HepG2 (cell line): Measurements from ENCODE around the gene LRRC42. TPM values are rescaled to one million over a fixed set of nuclear protein-coding genes. Genes with fewer than 3 reads are reported as not detected.

Source experiments
- ATAC-seq: fragments of 200-7000 bp; cut with Tn5 transposase; 3 replicates; pipeline ENCODE4 v1.9.1; 2020; ENCODE audit warnings: mild to moderate bottlenecking, moderate library complexity
- BruUV-seq: library from RNA; stranded (reverse); fragments of 400-500 nt; replicated peaks from 2 replicates; lab custom pipeline; 2021; lab: Mats Ljungman, UMichigan
- CTCF ChIA-PET: fragments of 300-600 bp; formaldehyde crosslinking; extraction: SDS; loops from one replicate; lab custom pipeline; 2021; ENCODE audit warnings: low total read pairs, inconsistent platforms, low intra/inter-chr PET ratio; lab: Yijun Ruan, JAX
- POLR2A ChIA-PET: fragments of 350-600 bp; sonication (Branson Sonifier 250); formaldehyde crosslinking; loops from one replicate; lab custom pipeline; 2020; ENCODE audit warnings: antibody characterized with exemption, inconsistent platforms; lab: Yijun Ruan, JAX
- DNase-seq: peaks from one replicate; pipeline ENCODE4 v3.0.0-alpha.2; 2015; ENCODE audit warnings: low spot score
- FAIRE-seq: peaks from 3 replicates; lab custom pipeline; 2011; peaks lifted over from hg19 to GRCh38; lab: Jason Lieb, UNC
- H2AFZ ChIP-seq: one replicate; pipeline ENCODE4 v1.6.1; 2011; ENCODE audit warnings: low read length, inconsistent platforms
- H3K27ac ChIP-seq: fragments of 300-600 bp; 3 replicates; pipeline ENCODE4 v1.8.0; 2011; ENCODE audit warnings: mixed run types, mild to moderate bottlenecking, mixed read lengths, low read length, inconsistent platforms; ENCODE audit not compliant: insufficient read depth; ENCODE audit errors: extremely low read length
- H3K27me3 ChIP-seq, 2 experiments: fragments of 200-600 bp in 1 of 2; 2 replicates in 1 of 2; 3 replicates in 1 of 2; pipeline versions ENCODE4 v1.6.0 to v1.8.0; 2011; ENCODE audit warnings: low read length in 2 of 2, mild to moderate bottlenecking in 2 of 2, moderate library complexity in 2 of 2, inconsistent platforms in 1 of 2; ENCODE audit not compliant: insufficient read depth in 2 of 2, control insufficient read depth in 1 of 2
- H3K36me3 ChIP-seq, 2 experiments: fragments of 200-600 bp in 1 of 2; replicated peaks in 1 of 2; 2 replicates in 1 of 2; 3 replicates in 1 of 2; pipeline versions ENCODE4 v1.5.1 to v1.8.0; 2011; ENCODE audit warnings: low read length in 2 of 2, inconsistent platforms in 1 of 2; ENCODE audit not compliant: insufficient read depth in 2 of 2, control insufficient read depth in 1 of 2
- H3K4me1 ChIP-seq: 2 replicates; pipeline ENCODE4 v1.5.1; 2012; ENCODE audit warnings: low read length, inconsistent platforms; ENCODE audit not compliant: insufficient read depth
- H3K4me2 ChIP-seq: 2 replicates; pipeline ENCODE4 v1.6.0; 2011; ENCODE audit warnings: low read depth, low read length, inconsistent platforms
- H3K4me3 ChIP-seq, 3 experiments: fragments of 200-600 bp in 1 of 3; sonication (generic), shearing (Covaris generic) in 1 of 3; replicated peaks in 1 of 3; 2 replicates each; pipeline ENCODE4 v1.5.1; 2011 to 2016; ENCODE audit warnings: low read length in 3 of 3, inconsistent platforms in 2 of 3, low read depth in 2 of 3, mild to moderate bottlenecking in 2 of 3, control low read depth in 1 of 3, mixed read lengths in 1 of 3; ENCODE audit not compliant: insufficient read depth in 1 of 3
- H3K79me2 ChIP-seq: one replicate; pipeline ENCODE4 v1.6.1; 2011; ENCODE audit warnings: low read length, inconsistent platforms; ENCODE audit not compliant: insufficient read depth
- H3K9ac ChIP-seq: 2 replicates; pipeline ENCODE4 v1.6.0; 2011; ENCODE audit warnings: mild to moderate bottlenecking, low read depth, low read length, inconsistent platforms; ENCODE audit not compliant: insufficient read depth
- H3K9me3 ChIP-seq: 2 replicates; pipeline ENCODE4 v1.5.1; 2012; ENCODE audit warnings: mild to moderate bottlenecking, low read length
- H4K20me1 ChIP-seq: 2 replicates; pipeline ENCODE4 v1.6.0; 2011; ENCODE audit warnings: inconsistent platforms, mild to moderate bottlenecking, low read length, moderate library complexity; ENCODE audit not compliant: insufficient read depth
- BRCA1 ChIP-seq: sonication (generic); formaldehyde crosslinking; IDR thresholded peaks from 2 replicates; pipeline ENCODE4 v1.4.0; 2020; ENCODE audit warnings: missing genetic modification reagents
- FOXA1 ChIP-seq, 2 experiments: fragments of 450-650 bp in 1 of 2; sonication (generic) in 1 of 2; formaldehyde crosslinking in 1 of 2; IDR thresholded peaks; 2 replicates each; pipeline versions ENCODE4 v1.4.0 to v1.6.1; 2016 to 2020; ENCODE audit warnings: missing genetic modification reagents in 1 of 2
- FOXA3 ChIP-seq: IDR thresholded peaks from 2 replicates; pipeline ENCODE4 v1.6.1; 2016; ENCODE audit warnings: missing genetic modification reagents, missing compliant biosample characterization
- FOXP1 ChIP-seq, 2 experiments: fragments of 450-650 bp in 1 of 2; IDR thresholded peaks; 2 replicates each; pipeline ENCODE4 v1.6.1; 2017 to 2018; ENCODE audit warnings: antibody characterized with exemption in 1 of 2
- GABPA ChIP-seq, 2 experiments: IDR thresholded peaks; 2 replicates each; pipeline ENCODE4 v1.6.1; 2011 to 2016; ENCODE audit warnings: low read depth in 2 of 2, low read length in 1 of 2, missing biosample characterization in 1 of 2, missing genetic modification characterization in 1 of 2
- GATAD2A ChIP-seq: IDR thresholded peaks from 2 replicates; pipeline ENCODE4 v1.6.1; 2016
- MAX ChIP-seq: IDR thresholded peaks from 2 replicates; pipeline ENCODE4 v1.6.1; 2012; ENCODE audit warnings: inconsistent platforms
- MIXL1 ChIP-seq: IDR thresholded peaks from 2 replicates; pipeline ENCODE4 v1.6.1; 2016
- NCOA2 ChIP-seq: sonication (generic); formaldehyde crosslinking; IDR thresholded peaks from 2 replicates; pipeline ENCODE4 v1.8.0; 2022; ENCODE audit warnings: inconsistent platforms
- RCOR2 ChIP-seq: IDR thresholded peaks from 2 replicates; pipeline ENCODE4 v1.6.1; 2016; ENCODE audit warnings: missing biosample characterization, missing genetic modification reagents
- TFAP4 ChIP-seq: sonication (generic); IDR thresholded peaks from 2 replicates; pipeline ENCODE4 v1.6.1; 2016; ENCODE audit warnings: low read depth, borderline replicate concordance
- ZBTB14 ChIP-seq: sonication (generic); formaldehyde crosslinking; IDR thresholded peaks from 2 replicates; pipeline ENCODE4 v1.4.0; 2020; ENCODE audit warnings: missing genetic modification reagents
- ZNF333 ChIP-seq: sonication (generic); formaldehyde crosslinking; IDR thresholded peaks from 2 replicates; pipeline ENCODE4 v1.4.0; 2020; ENCODE audit warnings: mild to moderate bottlenecking, missing genetic modification reagents, borderline replicate concordance
- ZNF530 ChIP-seq: sonication (generic); formaldehyde crosslinking; IDR thresholded peaks from 2 replicates; pipeline ENCODE4 v1.5.0; 2020; ENCODE audit warnings: low read depth, mild to moderate bottlenecking, missing genetic modification reagents
- ZNF629 ChIP-seq: sonication (generic); formaldehyde crosslinking; conservative IDR thresholded peaks from 2 replicates; pipeline ENCODE4 v1.5.0; 2020; ENCODE audit warnings: missing genetic modification reagents
- ZZZ3 ChIP-seq: sonication (generic); formaldehyde crosslinking; IDR thresholded peaks from 2 replicates; pipeline ENCODE4 v1.4.0; 2020; ENCODE audit warnings: missing genetic modification reagents, mild to moderate bottlenecking, borderline replicate concordance
- WGBS: methylation state at CpG from one replicate; pipeline ENCODE4 v1.1.6; 2017; ENCODE audit warnings: low lambda C conversion rate; 5-methylcytosine and 5-hydroxymethylcytosine counted together
- in situ Hi-C: cut with HindIII; loops from 2 replicates; pipeline ENCODE4 v1.10.0; 2017; ENCODE audit warnings: low pct_unique_long_range_greater_than_20kb; ENCODE audit not compliant: extremely low pct_ligation_motif_present
- intact Hi-C: fragments of 100-400 bp; cut with micrococcal nuclease; formaldehyde crosslinking; loops from one replicate; pipeline ENCODE4 v1.10.0; 2022; ENCODE audit not compliant: unreplicated experiment
- polyA plus RNA-seq, 8 experiments: library from polyadenylated mRNA; depleted of rRNA in 3 of 8; stranded (reverse) in 7 of 8; unstranded in 1 of 8; fragments of >200 nt; fragmentation: Illumina TruSeq in 4 of 8; extraction: Trizol in 4 of 8; gene quantifications; 2 replicates each; pipeline versions ENCODE4 v1.2.1 to v1.2.3, GENCODE V29; 2011 to 2016; ENCODE audit warnings: low read depth in 4 of 8, missing spikeins in 1 of 8, mixed read lengths in 1 of 8; ENCODE audit not compliant: insufficient read depth in 1 of 8
- total RNA-seq, 5 experiments: library from RNA; depleted of rRNA; stranded (reverse); fragments of >200 nt; fragmentation: Illumina TruSeq; extraction: Trizol; gene quantifications; 2 replicates each; pipeline ENCODE4 v1.2.3, GENCODE V29; 2016; ENCODE audit warnings: low read depth in 1 of 5

The LRRC42 gene
- total and polyA plus RNA-seq, 2 of the 13 experiments (the other 11 are each of a cell fraction or from before 2014, with no cell fraction given) = 30.6 to 43.6 TPM

- intact Hi-C loops = no loop called here
- no peak overlapping the region for H3K9ac ChIP-seq
- no peak for FAIRE-seq
- TF ChIP-seq MAX = no peak
- no peak for TF ChIP-seq ZNF530 (CRISPR knock-in tag)
- peaks cover 11 to 62% of the 10 kb centered on the region in 2 experiments for H3K36me3 ChIP-seq
- ATAC-seq = no peak
- H2AFZ ChIP-seq = no peak overlapping the region
- no TSS peak for BruUV-seq
- no peaks in the 10 kb centered on the region for H3K27me3 ChIP-seq
- in situ Hi-C loops = no loop called here
- no peak overlapping the region for H3K4me2 ChIP-seq
- peaks cover 18% of the 10 kb centered on the region for H3K79me2 ChIP-seq
- WGBS = 93% methylated on average over 2 of the region's 2 CpGs
- ChIA-PET CTCF (no interaction called here), POLR2A (interaction anchor here (1.2 kb wide), 1 partner anchor 8 kb away, joined by 5 read pairs; the partner anchor contains the start of genes IFT25 and LRRC42)
- H3K4me1 ChIP-seq = peaks cover 43% of the 10 kb centered on the region
- DNase-seq = no peak
- no peaks in the 10 kb centered on the region for H4K20me1 ChIP-seq
- no peaks in the 10 kb centered on the region for H3K9me3 ChIP-seq
- H3K4me3 ChIP-seq = no peak overlapping the region
- no peak overlapping the region for H3K27ac ChIP-seq
Measured at GRCh38 chr1:53954128-53954527, 8.0 kb downstream of the LRRC42 start.

DNA sequence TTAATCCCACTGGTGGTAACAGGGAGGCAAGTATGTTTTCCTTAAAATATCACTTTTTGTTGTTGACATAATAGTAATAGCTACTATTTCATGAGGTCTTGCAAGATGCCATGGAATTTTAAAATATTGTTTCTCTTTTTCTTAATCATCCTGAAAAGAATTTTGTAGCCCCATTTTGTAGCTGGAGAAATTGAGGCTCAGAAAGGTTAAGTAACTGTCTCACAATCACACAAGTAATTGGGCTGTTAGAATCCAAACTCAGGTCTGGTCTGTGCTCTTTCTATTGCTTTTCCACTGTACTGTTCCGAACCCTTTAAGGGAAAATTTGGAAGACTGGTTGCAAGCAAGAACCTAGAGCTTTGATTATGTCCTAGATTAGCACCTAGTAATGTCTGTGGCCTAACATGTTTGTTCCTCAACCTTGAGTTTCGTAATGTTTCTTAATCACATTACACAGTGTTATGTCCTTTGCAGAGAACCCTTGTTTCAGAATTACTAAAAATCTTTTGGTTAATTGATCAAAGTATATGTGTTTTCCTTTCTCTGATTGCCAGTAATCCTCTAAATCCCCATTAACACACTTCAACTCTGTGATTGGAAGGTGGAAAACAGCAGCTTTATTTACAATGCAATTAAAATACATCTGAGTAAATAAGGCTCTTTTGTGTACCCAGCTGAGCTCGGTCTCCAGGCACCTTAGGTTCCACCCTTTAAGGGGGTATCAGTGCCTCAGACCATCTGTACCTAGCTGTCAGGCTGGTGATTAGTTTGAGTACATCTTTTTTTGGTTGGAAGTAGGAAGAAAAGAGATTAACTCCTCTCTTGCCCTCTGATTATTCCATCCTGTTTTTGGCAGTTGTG is 10.4 kb downstream of the LRRC42 start:
- Histone ChIP-seq H3K36me3 (peaks cover 12 to 74% of the 10 kb centered on the region in 2 experiments), H2AFZ (no peak overlapping the region), H3K9ac (no peak overlapping the region), H4K20me1 (no peaks in the 10 kb centered on the region), H3K27ac (peak overlapping the region; percentile 26), H3K79me2 (peaks cover 4% of the 10 kb centered on the region), H3K4me1 (peaks cover 20% of the 10 kb centered on the region), H3K27me3 (no peaks in the 10 kb centered on the region), H3K4me2 (no peak overlapping the region), H3K4me3 (no peak overlapping the region), H3K9me3 (no peaks in the 10 kb centered on the region)
- POLR2A ChIA-PET = interaction anchor here (1.0 to 1.5 kb wide), 2 partner anchors 9 to 11 kb away, joined by 3 to 7 read pairs; partner anchors contain the start of genes IFT25 and LRRC42
- in situ Hi-C loops = no loop called here
- BruUV-seq = no TSS peak
- WGBS = 55% methylated on average over 3 of the region's 3 CpGs
- CTCF ChIA-PET = interaction anchor here (1.2 kb wide), 1 partner anchor 78 kb away, joined by 3 read pairs; no protein-coding TSS in a partner anchor
- FAIRE-seq = peak; percentile 21
- ATAC-seq = no peak
- no peak for DNase-seq
- intact Hi-C loops = no loop called here
- TF ChIP-seq NCOA2 (CRISPR knock-in tag) = 0 out of 2 replicates have a peak, but pooled peaks have one; percentile 12
- TF ChIP-seq FOXA3 (CRISPR knock-in tag) = peak; percentile 82
- no peak for TF ChIP-seq ZZZ3
- TF ChIP-seq GABPA (IDR thresholded peaks at IDR 0.05; ENCODE audit: low read depth, low read length) = no peak
- no peak for TF ChIP-seq GABPA (CRISPR knock-in tag; IDR thresholded peaks at IDR 0.05; ENCODE audit: low read depth)
- TF ChIP-seq BRCA1 (CRISPR knock-in tag) = no peak
- 0 out of 2 replicates have a peak, but pooled peaks have one; percentile 29 for TF ChIP-seq MIXL1 (CRISPR knock-in tag)
- TF ChIP-seq FOXP1 (IDR thresholded peaks at IDR 0.05) = no peak
- TF ChIP-seq FOXP1 (CRISPR knock-in tag; IDR thresholded peaks at IDR 0.05) = peak; percentile 46
- no peak for TF ChIP-seq ZBTB14 (CRISPR knock-in tag)
- TF ChIP-seq FOXA1 (IDR thresholded peaks at IDR 0.05) = peak; percentile 61; the same call in 1 of the 2 replicates
- TF ChIP-seq FOXA1 (CRISPR knock-in tag; IDR thresholded peaks at IDR 0.05) = peak; percentile 74
- TF ChIP-seq ZNF333 (CRISPR knock-in tag) = no peak
- TF ChIP-seq GATAD2A (CRISPR knock-in tag) = peak; percentile 32; the same call in 1 of the 2 replicates
- peak; percentile 74 for TF ChIP-seq TFAP4
- no peak for TF ChIP-seq RCOR2 (CRISPR knock-in tag)
- peak; percentile 74 for TF ChIP-seq ZNF629
